Loucy (cell line): ENCODE data around the gene TMEM132C.

Experiments
- EZH2phosphoT487 ChIP-seq: fragments of 200-600 bp; IDR thresholded peaks from 2 replicates; pipeline ENCODE4 v1.6.1; 2018; ENCODE audit warnings: antibody characterized with exemption, mild to moderate bottlenecking, moderate library complexity, borderline replicate concordance
- TF ChIP-seq, protein P1 (sequence below): fragments of 200-600 bp; sonication (generic); conservative IDR thresholded peaks from 2 replicates; pipeline ENCODE4 v1.5.1; 2014; ENCODE audit warnings: mild to moderate bottlenecking, antibody characterized with exemption, low read length

DNA sequence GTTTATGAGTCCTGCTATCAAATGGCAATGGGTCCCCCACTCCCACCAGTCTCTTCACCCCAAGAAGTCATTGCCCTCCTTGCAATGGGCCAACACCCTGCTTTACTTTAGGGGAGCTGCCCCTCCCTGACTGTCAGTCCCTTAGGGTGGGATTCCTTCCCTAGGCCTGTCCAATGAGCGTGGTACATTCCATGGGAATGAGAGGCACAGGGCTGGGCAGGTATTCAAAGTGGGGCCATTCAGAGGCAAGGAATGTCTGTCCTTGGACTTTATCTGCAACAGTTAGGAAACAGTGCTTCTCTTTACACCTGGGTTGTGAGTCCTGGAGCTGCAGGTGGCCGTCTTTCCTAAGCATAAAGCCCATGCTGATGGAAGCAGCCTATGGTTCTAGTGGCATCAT lies 40.8 kb downstream of the TMEM132C start:
- TF ChIP-seq, protein P1, sequence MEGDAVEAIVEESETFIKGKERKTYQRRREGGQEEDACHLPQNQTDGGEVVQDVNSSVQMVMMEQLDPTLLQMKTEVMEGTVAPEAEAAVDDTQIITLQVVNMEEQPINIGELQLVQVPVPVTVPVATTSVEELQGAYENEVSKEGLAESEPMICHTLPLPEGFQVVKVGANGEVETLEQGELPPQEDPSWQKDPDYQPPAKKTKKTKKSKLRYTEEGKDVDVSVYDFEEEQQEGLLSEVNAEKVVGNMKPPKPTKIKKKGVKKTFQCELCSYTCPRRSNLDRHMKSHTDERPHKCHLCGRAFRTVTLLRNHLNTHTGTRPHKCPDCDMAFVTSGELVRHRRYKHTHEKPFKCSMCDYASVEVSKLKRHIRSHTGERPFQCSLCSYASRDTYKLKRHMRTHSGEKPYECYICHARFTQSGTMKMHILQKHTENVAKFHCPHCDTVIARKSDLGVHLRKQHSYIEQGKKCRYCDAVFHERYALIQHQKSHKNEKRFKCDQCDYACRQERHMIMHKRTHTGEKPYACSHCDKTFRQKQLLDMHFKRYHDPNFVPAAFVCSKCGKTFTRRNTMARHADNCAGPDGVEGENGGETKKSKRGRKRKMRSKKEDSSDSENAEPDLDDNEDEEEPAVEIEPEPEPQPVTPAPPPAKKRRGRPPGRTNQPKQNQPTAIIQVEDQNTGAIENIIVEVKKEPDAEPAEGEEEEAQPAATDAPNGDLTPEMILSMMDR, result no peak
- no peak for TF ChIP-seq EZH2phosphoT487
